ENCODE results near the gene KCNJ5.

DNA sequence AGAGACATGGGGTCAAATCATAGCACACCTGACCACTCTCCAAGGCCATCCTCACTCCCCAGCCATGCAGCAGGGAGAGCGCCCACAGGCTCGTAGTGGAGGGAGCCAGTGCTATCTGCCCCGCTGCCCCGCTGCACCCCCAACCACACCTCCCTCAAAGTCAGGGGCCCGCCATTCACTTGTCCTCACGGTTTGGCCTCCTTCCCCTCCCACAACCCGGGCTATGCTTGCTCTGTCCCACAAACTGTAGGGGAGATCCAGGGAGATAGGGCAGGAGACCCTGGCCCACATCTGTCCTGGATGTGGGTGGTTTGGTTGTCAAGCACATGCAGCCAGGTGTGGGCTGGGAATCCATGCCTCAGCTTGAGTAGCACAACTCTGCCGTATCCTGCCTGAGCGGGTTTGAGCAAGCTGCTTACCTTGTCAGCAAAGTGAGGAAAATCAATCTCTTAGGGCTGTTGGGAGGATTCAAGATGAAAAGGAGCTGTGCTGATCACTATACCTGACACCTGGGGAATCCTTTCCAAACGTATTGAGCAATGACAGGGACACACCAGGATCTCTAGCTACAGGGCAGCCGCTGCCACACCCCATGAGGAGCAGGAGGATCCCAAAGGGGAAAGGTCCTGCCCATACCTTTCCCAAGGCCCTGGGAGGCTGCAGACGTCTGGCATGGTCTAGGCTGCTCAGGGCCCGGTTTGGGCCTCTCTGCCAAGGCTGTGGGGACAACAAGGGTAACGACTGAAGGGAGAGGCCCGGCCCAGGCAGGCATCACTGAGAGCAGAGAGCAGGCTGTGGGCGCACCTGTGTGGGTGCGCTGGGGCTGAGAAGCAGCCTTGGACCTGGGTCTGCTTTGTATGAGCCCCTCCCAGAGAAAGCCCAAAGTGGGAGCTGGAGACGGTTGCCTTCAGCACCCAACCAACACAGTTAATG, 23.3 kb downstream of the KCNJ5 start:
- TF ChIP-seq, protein P1, sequence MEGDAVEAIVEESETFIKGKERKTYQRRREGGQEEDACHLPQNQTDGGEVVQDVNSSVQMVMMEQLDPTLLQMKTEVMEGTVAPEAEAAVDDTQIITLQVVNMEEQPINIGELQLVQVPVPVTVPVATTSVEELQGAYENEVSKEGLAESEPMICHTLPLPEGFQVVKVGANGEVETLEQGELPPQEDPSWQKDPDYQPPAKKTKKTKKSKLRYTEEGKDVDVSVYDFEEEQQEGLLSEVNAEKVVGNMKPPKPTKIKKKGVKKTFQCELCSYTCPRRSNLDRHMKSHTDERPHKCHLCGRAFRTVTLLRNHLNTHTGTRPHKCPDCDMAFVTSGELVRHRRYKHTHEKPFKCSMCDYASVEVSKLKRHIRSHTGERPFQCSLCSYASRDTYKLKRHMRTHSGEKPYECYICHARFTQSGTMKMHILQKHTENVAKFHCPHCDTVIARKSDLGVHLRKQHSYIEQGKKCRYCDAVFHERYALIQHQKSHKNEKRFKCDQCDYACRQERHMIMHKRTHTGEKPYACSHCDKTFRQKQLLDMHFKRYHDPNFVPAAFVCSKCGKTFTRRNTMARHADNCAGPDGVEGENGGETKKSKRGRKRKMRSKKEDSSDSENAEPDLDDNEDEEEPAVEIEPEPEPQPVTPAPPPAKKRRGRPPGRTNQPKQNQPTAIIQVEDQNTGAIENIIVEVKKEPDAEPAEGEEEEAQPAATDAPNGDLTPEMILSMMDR (optimal IDR thresholded peaks at IDR 0.05 in 1 of 3, IDR thresholded peaks at IDR 0.05 in 1 of 3, conservative IDR thresholded peaks at IDR 0.05 in 1 of 3; ENCODE audit: extremely low read depth in 1 of 3, insufficient read depth in 2 of 3, low read length in 3 of 3): no peak
- no peak for TF ChIP-seq EZH2 (IDR thresholded peaks at IDR 0.05; ENCODE audit: low read length)
